Panc1 (cell line): ENCODE results near the gene RTCA. TPM values are rescaled to one million over a fixed set of nuclear protein-coding genes. Genes with fewer than 3 reads are reported as not detected.

ENCODE experiments used
- ATAC-seq: fragments of 200-7000 bp; cut with Tn5 transposase; 2 replicates; pipeline ENCODE4 v1.9.1; 2020; ENCODE audit warnings: mild to moderate bottlenecking, moderate library complexity
- BruUV-seq: library from RNA; stranded (reverse); fragments of 400-500 nt; replicated peaks from 2 replicates; lab custom pipeline; 2021; lab: Mats Ljungman, UMichigan
- CTCF ChIA-PET: fragments of 300-600 bp; sonication (Branson Sonifier 250); formaldehyde crosslinking; loops from one replicate; lab custom pipeline; 2022; ENCODE audit warnings: antibody characterized with exemption; lab: Charles Lee
- POLR2A ChIA-PET: fragments of 300-600 bp; sonication (Branson Sonifier 250); formaldehyde crosslinking; loops from one replicate; lab custom pipeline; 2022; ENCODE audit warnings: antibody characterized with exemption; lab: Charles Lee
- DNase-seq: peaks from one replicate; pipeline ENCODE4 v3.0.0-alpha.2; 2010; ENCODE audit warnings: low read depth, low spot score
- H3K27ac ChIP-seq: 2 replicates; pipeline ENCODE4 v1.5.1; 2011; ENCODE audit warnings: mild to moderate bottlenecking, low read length, inconsistent platforms
- H3K27me3 ChIP-seq: fragments of 200-500 bp; sonication (Bioruptor generic); 2 replicates; pipeline ENCODE4 v1.6.0; 2014; ENCODE audit warnings: low read length, inconsistent platforms; ENCODE audit not compliant: control insufficient read depth, insufficient read depth
- H3K36me3 ChIP-seq: fragments of 200-500 bp; sonication (Bioruptor generic); 2 replicates; pipeline ENCODE4 v1.5.1; 2014; ENCODE audit warnings: inconsistent platforms, mild to moderate bottlenecking, low read length, moderate library complexity; ENCODE audit not compliant: control insufficient read depth, insufficient read depth
- H3K4me1 ChIP-seq: 2 replicates; pipeline ENCODE4 v1.5.1; 2011; ENCODE audit warnings: inconsistent platforms, mild to moderate bottlenecking, low read length, moderate library complexity; ENCODE audit not compliant: control insufficient read depth, insufficient read depth
- H3K4me3 ChIP-seq, 2 experiments: 2 replicates each; pipeline ENCODE4 v1.5.1; 2011 to 2012; ENCODE audit warnings: low read depth in 2 of 2, low read length in 2 of 2, mild to moderate bottlenecking in 2 of 2, inconsistent platforms in 1 of 2, moderate library complexity in 1 of 2
- H3K9me3 ChIP-seq: fragments of 200-500 bp; sonication (Bioruptor generic); 2 replicates; pipeline ENCODE4 v1.5.1; 2014; ENCODE audit warnings: low read depth, mild to moderate bottlenecking, inconsistent platforms, low read length, moderate library complexity; ENCODE audit not compliant: control insufficient read depth, insufficient read depth
- CTCF ChIP-seq: fragments of 450-650 bp; IDR thresholded peaks from 2 replicates; pipeline ENCODE4 v1.5.1; 2017; ENCODE audit warnings: mild to moderate bottlenecking
- POLR2AphosphoS5 ChIP-seq: IDR thresholded peaks from 2 replicates; pipeline ENCODE4 v1.6.1; 2012; ENCODE audit warnings: mild to moderate bottlenecking, low read depth, low read length, moderate library complexity
- SIN3A ChIP-seq: IDR thresholded peaks from 2 replicates; pipeline ENCODE4 v1.6.1; 2012; ENCODE audit warnings: low read depth, mild to moderate bottlenecking, low read length, moderate library complexity, borderline replicate concordance; ENCODE audit not compliant: insufficient read depth
- TCF7L2 ChIP-seq: IDR thresholded peaks from 2 replicates; pipeline ENCODE4 v1.6.1; 2011; ENCODE audit warnings: mild to moderate bottlenecking, low read depth, low read length, inconsistent platforms
- in situ Hi-C: cut with HindIII; loops from 2 replicates; pipeline ENCODE4 v1.10.0; 2016; ENCODE audit warnings: low sequenced_read_pairs, low pct_unique_long_range_greater_than_20kb
- intact Hi-C: fragments of 100-400 bp; cut with micrococcal nuclease; formaldehyde crosslinking; loops from one replicate; pipeline ENCODE4 v1.10.0; 2022; ENCODE audit not compliant: unreplicated experiment
- total RNA-seq: library from RNA; stranded (reverse); gene quantifications from one replicate; pipeline ENCODE4 v1.2.1, GENCODE V29; 2021; ENCODE audit not compliant: unreplicated experiment
- TF ChIP-seq, protein P1 (sequence below), 2 experiments: IDR thresholded peaks; 2 replicates each; pipeline ENCODE4 v1.6.1; 2011 to 2012; ENCODE audit warnings: low read depth in 2 of 2, control low read depth in 1 of 2, low read length in 1 of 2, mild to moderate bottlenecking in 1 of 2, moderate library complexity in 1 of 2; ENCODE audit not compliant: insufficient read depth in 1 of 2

RTCA gene
- total RNA-seq, 1 experiment from 2014 or later, result 33.1 TPM

- DNase-seq, result no peak
- in situ Hi-C loops (no loop called here), intact Hi-C loops (no loop called here)
- Histone ChIP-seq H3K9me3 (no peaks in the 10 kb centered on the region), H3K27me3 (no peaks in the 10 kb centered on the region), H3K36me3 (no peaks in the 10 kb centered on the region), H3K4me3 (no peak overlapping the region), H3K27ac (no peak overlapping the region), H3K4me1 (no peaks in the 10 kb centered on the region)
- TF ChIP-seq SIN3A (no peak), POLR2AphosphoS5 (no peak), TCF7L2 (no peak), CTCF (no peak)
- TF ChIP-seq, protein P1, sequence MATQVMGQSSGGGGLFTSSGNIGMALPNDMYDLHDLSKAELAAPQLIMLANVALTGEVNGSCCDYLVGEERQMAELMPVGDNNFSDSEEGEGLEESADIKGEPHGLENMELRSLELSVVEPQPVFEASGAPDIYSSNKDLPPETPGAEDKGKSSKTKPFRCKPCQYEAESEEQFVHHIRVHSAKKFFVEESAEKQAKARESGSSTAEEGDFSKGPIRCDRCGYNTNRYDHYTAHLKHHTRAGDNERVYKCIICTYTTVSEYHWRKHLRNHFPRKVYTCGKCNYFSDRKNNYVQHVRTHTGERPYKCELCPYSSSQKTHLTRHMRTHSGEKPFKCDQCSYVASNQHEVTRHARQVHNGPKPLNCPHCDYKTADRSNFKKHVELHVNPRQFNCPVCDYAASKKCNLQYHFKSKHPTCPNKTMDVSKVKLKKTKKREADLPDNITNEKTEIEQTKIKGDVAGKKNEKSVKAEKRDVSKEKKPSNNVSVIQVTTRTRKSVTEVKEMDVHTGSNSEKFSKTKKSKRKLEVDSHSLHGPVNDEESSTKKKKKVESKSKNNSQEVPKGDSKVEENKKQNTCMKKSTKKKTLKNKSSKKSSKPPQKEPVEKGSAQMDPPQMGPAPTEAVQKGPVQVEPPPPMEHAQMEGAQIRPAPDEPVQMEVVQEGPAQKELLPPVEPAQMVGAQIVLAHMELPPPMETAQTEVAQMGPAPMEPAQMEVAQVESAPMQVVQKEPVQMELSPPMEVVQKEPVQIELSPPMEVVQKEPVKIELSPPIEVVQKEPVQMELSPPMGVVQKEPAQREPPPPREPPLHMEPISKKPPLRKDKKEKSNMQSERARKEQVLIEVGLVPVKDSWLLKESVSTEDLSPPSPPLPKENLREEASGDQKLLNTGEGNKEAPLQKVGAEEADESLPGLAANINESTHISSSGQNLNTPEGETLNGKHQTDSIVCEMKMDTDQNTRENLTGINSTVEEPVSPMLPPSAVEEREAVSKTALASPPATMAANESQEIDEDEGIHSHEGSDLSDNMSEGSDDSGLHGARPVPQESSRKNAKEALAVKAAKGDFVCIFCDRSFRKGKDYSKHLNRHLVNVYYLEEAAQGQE (IDR thresholded peaks at IDR 0.05; ENCODE audit: insufficient read depth in 1 of 2, low read depth in 2 of 2, low read length in 1 of 2), result no peak
- ATAC-seq, result no peak
- ChIA-PET CTCF (interaction anchor here (0.6 kb wide), 1 partner anchor 206 kb away, joined by 3 read pairs; no protein-coding TSS in a partner anchor), POLR2A (no interaction called here)
- BruUV-seq, result no TSS peak
Measured at GRCh38 chr1:100300691-100301090, 34.7 kb downstream of the RTCA start.

- intact Hi-C loops (no loop called here), in situ Hi-C loops (no loop called here)
- Histone ChIP-seq H3K27ac (no peak overlapping the region), H3K36me3 (no peaks in the 10 kb centered on the region), H3K4me3 (no peak overlapping the region), H3K9me3 (no peaks in the 10 kb centered on the region), H3K27me3 (no peaks in the 10 kb centered on the region), H3K4me1 (no peaks in the 10 kb centered on the region)
- POLR2A ChIA-PET, result no interaction called here
- BruUV-seq, result no TSS peak
- DNase-seq, result no peak
- CTCF ChIA-PET, result no interaction called here
- ATAC-seq, result no peak
- TF ChIP-seq, protein P1 (IDR thresholded peaks at IDR 0.05; ENCODE audit: insufficient read depth in 1 of 2, low read depth in 2 of 2, low read length in 1 of 2), result no peak
- TF ChIP-seq POLR2AphosphoS5 (no peak), TCF7L2 (no peak), CTCF (no peak), SIN3A (no peak)
Measured at GRCh38 chr1:100302739-100303138, 36.7 kb downstream of the RTCA start.
